ENCODE measurements around the gene GUCA2B.

DNA sequence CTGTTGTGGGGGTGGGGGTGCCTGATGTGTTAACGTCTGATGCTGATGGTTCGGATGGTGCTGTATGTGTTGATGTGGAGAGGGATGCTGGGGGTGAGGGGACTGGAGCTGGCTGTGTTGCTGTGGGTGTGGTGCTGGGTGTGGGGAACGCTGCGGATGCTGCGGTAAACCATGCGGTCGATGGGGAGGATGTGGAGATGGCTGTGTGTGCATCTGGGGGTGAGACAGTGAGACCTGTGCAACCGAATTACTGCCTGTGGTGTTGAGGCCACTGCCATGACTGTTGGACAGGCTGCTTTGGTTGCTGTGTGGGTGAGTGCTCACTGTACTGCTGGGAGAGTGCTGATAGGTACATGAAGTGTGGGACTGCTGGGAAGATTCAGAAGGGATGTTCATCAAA, 38.1 kb downstream of the GUCA2B start:
- TF ChIP-seq CTCF (IDR thresholded peaks at IDR 0.05 in 4 of 5, conservative IDR thresholded peaks at IDR 0.05 in 1 of 5), result no peak
- no peak for TF ChIP-seq POLR2A (IDR thresholded peaks at IDR 0.05)
